ENCODE measurements around the gene MME.
A peak's percentile ranks its signal among the peaks of the same experiment; 100 is the strongest.

The MME gene

GRCh38 chr3:155096303-155097008 is 16.3 kb downstream of the MME start (continued):
- TF ChIP-seq TSHZ2 (CRISPR knock-in tag; IDR thresholded peaks at IDR 0.05) (no peak), ZFP3 (CRISPR knock-in tag; IDR thresholded peaks at IDR 0.05) (no peak), ZC3H10 (CRISPR knock-in tag; IDR thresholded peaks at IDR 0.05) (no peak), CSDC2 (CRISPR knock-in tag; IDR thresholded peaks at IDR 0.05) (no peak), GLIS3 (CRISPR knock-in tag; IDR thresholded peaks at IDR 0.05) (no peak), ARNTL (CRISPR knock-in tag; IDR thresholded peaks at IDR 0.05; ENCODE audit: borderline replicate concordance, low read depth) (no peak)

- no peak for TF ChIP-seq ESRRG (CRISPR knock-in tag; IDR thresholded peaks at IDR 0.05)
- no peak for TF ChIP-seq CSRNP3 (CRISPR knock-in tag; IDR thresholded peaks at IDR 0.05)
- no peak for TF ChIP-seq ZNF70 (CRISPR knock-in tag; IDR thresholded peaks at IDR 0.05)
- no peak for TF ChIP-seq CREB5 (CRISPR knock-in tag; IDR thresholded peaks at IDR 0.05; ENCODE audit: low read depth)
- TF ChIP-seq ZFP30 (CRISPR knock-in tag; IDR thresholded peaks at IDR 0.05) = no peak
- TF ChIP-seq ZFP3 (CRISPR knock-in tag; IDR thresholded peaks at IDR 0.05) = no peak
- TF ChIP-seq TOX (CRISPR knock-in tag; IDR thresholded peaks at IDR 0.05; ENCODE audit: borderline replicate concordance) = no peak
- TF ChIP-seq TSHZ2 (CRISPR knock-in tag; IDR thresholded peaks at IDR 0.05) = no peak
- TF ChIP-seq GLIS3 (CRISPR knock-in tag; IDR thresholded peaks at IDR 0.05) = no peak
- no peak for TF ChIP-seq SNAI2 (CRISPR knock-in tag; IDR thresholded peaks at IDR 0.05)
- no peak for TF ChIP-seq RARB (CRISPR knock-in tag; IDR thresholded peaks at IDR 0.05)
- no peak for TF ChIP-seq TCF4 (CRISPR knock-in tag; IDR thresholded peaks at IDR 0.05; ENCODE audit: borderline replicate concordance)
- TF ChIP-seq PPARA (CRISPR knock-in tag; IDR thresholded peaks at IDR 0.05; ENCODE audit: borderline replicate concordance) = no peak
- no peak for TF ChIP-seq PATZ1 (CRISPR knock-in tag; IDR thresholded peaks at IDR 0.05; ENCODE audit: borderline replicate concordance)
- no peak for TF ChIP-seq ZC3H10 (CRISPR knock-in tag; IDR thresholded peaks at IDR 0.05)
- TF ChIP-seq CSDC2 (CRISPR knock-in tag; IDR thresholded peaks at IDR 0.05) = no peak
- no peak for TF ChIP-seq OSR1 (CRISPR knock-in tag; IDR thresholded peaks at IDR 0.05)
Observed at GRCh38 chr3:155097009-155097349, 16.9 kb downstream of the MME start.

GRCh38 chr3:155101398-155101797 is 21.3 kb downstream of the MME start:
- TF ChIP-seq PPARA (CRISPR knock-in tag; IDR thresholded peaks at IDR 0.05; ENCODE audit: borderline replicate concordance) (no peak), RARB (CRISPR knock-in tag; IDR thresholded peaks at IDR 0.05) (no peak), GLIS3 (CRISPR knock-in tag; IDR thresholded peaks at IDR 0.05) (no peak), SNAI2 (CRISPR knock-in tag; IDR thresholded peaks at IDR 0.05) (no peak), CREB5 (CRISPR knock-in tag; IDR thresholded peaks at IDR 0.05; ENCODE audit: low read depth) (no peak), TOX (CRISPR knock-in tag; IDR thresholded peaks at IDR 0.05; ENCODE audit: borderline replicate concordance) (no peak), CSDC2 (CRISPR knock-in tag; IDR thresholded peaks at IDR 0.05) (no peak), OSR1 (CRISPR knock-in tag; IDR thresholded peaks at IDR 0.05) (no peak), ZNF565 (CRISPR knock-in tag; conservative IDR thresholded peaks at IDR 0.05; ENCODE audit: low read depth) (no peak), ISL1 (CRISPR knock-in tag; IDR thresholded peaks at IDR 0.05) (no peak), ZNF70 (CRISPR knock-in tag; IDR thresholded peaks at IDR 0.05) (no peak), ZNF8 (CRISPR knock-in tag; IDR thresholded peaks at IDR 0.05) (no peak)
- peak; percentile 41 for ATAC-seq

More at GRCh38 chr3:155097009-155097349, 16.9 kb downstream of the MME start:
- ATAC-seq = no peak

Data from SK-N-SH treated with all-trans-retinoic acid at 6 μM for 48 hours (cell line).